ENCODE measurements around the gene SLC6A2. TPM values are rescaled to one million over a fixed set of nuclear protein-coding genes. Genes with fewer than 3 reads are reported as not detected.
A peak's percentile ranks its signal among the peaks of the same experiment; 100 is the strongest.

SLC6A2 gene
- total RNA-seq, 1 experiment from 2014 or later = not detected

GRCh38 chr16:55710466-55710865, 54.7 kb downstream of the SLC6A2 start:
- H2AFZ ChIP-seq (ENCODE audit: low read length) = no peak overlapping the region
- H3K79me2 ChIP-seq (ENCODE audit: low read length) = no peaks in the 10 kb centered on the region
- ATAC-seq = no peak
- H3K4me1 ChIP-seq (ENCODE audit: insufficient read depth, low read length) = no peaks in the 10 kb centered on the region
- no peaks in the 10 kb centered on the region for H3K9me3 ChIP-seq (ENCODE audit: low read length)
- no peak for TF ChIP-seq CTCF (conservative IDR thresholded peaks at IDR 0.05; ENCODE audit: low read depth, low read length)
- no peak for TF ChIP-seq EZH2 (IDR thresholded peaks at IDR 0.05; ENCODE audit: low read length, unreplicated experiment)
- no peak for TF ChIP-seq EZH2phosphoT487 (IDR thresholded peaks at IDR 0.05; ENCODE audit: borderline replicate concordance, low read length)
- peaks cover 11% of the 10 kb centered on the region; the same call in 1 of the 2 replicates for H3K27me3 ChIP-seq (ENCODE audit: low read length)
- no peak overlapping the region for H3K9ac ChIP-seq (ENCODE audit: low read length)
- intact Hi-C loops (cut with micrococcal nuclease) = no loop called here
- no peak overlapping the region for H3K4me3 ChIP-seq (ENCODE audit: low read length)
- POLR2A ChIA-PET (ENCODE audit: unreplicated experiment) = no interaction called here
- H3K4me2 ChIP-seq (ENCODE audit: low read length) = no peak overlapping the region
- no peaks in the 10 kb centered on the region for H3K36me3 ChIP-seq (ENCODE audit: low read depth, low read length)
- no peaks in the 10 kb centered on the region for H3F3A ChIP-seq (ENCODE audit: low read length, unreplicated experiment)
- no TSS peak for BruUV-seq (replicated peaks)
- no peaks in the 10 kb centered on the region for H4K20me1 ChIP-seq (ENCODE audit: low read length)
- H3K9me2 ChIP-seq (replicated peaks; ENCODE audit: low read length) = no peaks in the 10 kb centered on the region
- DNase-seq = no peak
- CTCF ChIA-PET = no interaction called here
- H3K27ac ChIP-seq (ENCODE audit: low read length) = no peak overlapping the region

DNA sequence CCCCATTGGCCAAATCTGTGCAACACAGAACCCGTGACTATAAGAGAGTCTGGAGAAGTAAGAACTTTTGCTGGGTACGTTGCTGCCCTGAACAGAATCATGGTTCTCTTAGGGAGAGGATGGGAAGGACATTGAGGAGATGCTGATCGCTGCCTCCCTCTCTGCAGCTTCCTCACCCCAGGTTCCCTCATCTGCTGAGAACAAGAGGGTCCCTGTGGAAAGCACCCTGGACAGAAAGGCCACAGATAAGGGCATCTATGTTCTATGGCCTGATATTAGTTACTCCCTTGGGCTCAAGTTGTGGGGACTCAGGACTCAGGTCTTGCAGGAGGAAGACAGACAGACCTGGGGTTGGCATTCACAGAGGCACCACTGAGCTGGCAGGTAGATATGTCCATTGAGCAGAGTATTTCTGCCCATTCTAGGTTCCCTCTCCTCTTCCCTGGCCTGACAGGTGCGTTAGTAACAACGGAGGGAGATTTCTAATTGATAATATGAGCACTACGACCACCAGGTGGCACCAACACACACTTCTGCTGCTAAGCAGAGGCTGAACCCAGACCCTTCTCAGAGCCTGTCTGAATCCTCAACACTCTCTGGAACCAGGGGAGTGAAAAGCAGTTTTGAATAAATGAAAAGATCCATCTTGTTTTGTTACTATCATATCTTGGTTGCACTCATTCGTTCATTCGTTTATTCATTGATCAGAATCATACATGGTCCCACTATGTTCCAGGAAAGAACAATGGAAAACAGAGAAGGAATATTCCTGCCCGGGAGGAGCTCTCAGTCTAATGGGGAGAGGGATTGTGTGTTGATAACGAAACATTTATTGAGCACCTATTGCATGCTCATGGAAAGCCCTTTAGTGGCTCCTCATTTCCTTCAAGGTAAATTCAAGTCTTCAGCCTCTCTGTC, 56.4 kb downstream of the SLC6A2 start:
- H3K4me3 ChIP-seq (ENCODE audit: low read length) = no peak overlapping the region
- H3K9ac ChIP-seq (ENCODE audit: low read length) = no peak overlapping the region
- CTCF ChIA-PET = no interaction called here
- H4K20me1 ChIP-seq (ENCODE audit: low read length) = no peaks in the 10 kb centered on the region
- ATAC-seq (peak; percentile 40; the same call in 1 of the 2 replicates), DNase-seq (peak; percentile 64)
- POLR2A ChIA-PET (ENCODE audit: unreplicated experiment) = no interaction called here
- TF ChIP-seq EZH2phosphoT487 (IDR thresholded peaks at IDR 0.05; ENCODE audit: borderline replicate concordance, low read length) (no peak), EZH2 (IDR thresholded peaks at IDR 0.05; ENCODE audit: low read length, unreplicated experiment) (no peak), CTCF (conservative IDR thresholded peaks at IDR 0.05; ENCODE audit: low read depth, low read length) (peak; percentile 67)
- H3K9me3 ChIP-seq (ENCODE audit: low read length) = no peaks in the 10 kb centered on the region
- H3K4me2 ChIP-seq (ENCODE audit: low read length) = no peak overlapping the region
- no peaks in the 10 kb centered on the region for H3K36me3 ChIP-seq (ENCODE audit: low read depth, low read length)
- H3K9me2 ChIP-seq (replicated peaks; ENCODE audit: low read length) = no peaks in the 10 kb centered on the region
- BruUV-seq (replicated peaks) = no TSS peak
- H3F3A ChIP-seq (ENCODE audit: low read length, unreplicated experiment) = no peaks in the 10 kb centered on the region
- intact Hi-C loops (cut with micrococcal nuclease) = loop anchor here (1.0 kb wide), 1 partner anchor 131 kb away; no protein-coding TSS in a partner anchor
- H3K79me2 ChIP-seq (ENCODE audit: low read length) = no peaks in the 10 kb centered on the region
- peaks cover 11% of the 10 kb centered on the region; the same call in 1 of the 2 replicates for H3K27me3 ChIP-seq (ENCODE audit: low read length)
- H3K4me1 ChIP-seq (ENCODE audit: insufficient read depth, low read length) = no peaks in the 10 kb centered on the region
- no peak overlapping the region for H3K27ac ChIP-seq (ENCODE audit: low read length)
- no peak overlapping the region for H2AFZ ChIP-seq (ENCODE audit: low read length)

GRCh38 chr16:55713103-55713502, 57.3 kb downstream of the SLC6A2 start:
- no peaks in the 10 kb centered on the region for H3K9me3 ChIP-seq (ENCODE audit: low read length)
- no peaks in the 10 kb centered on the region for H3K4me1 ChIP-seq (ENCODE audit: insufficient read depth, low read length)
- no peaks in the 10 kb centered on the region for H3F3A ChIP-seq (ENCODE audit: low read length, unreplicated experiment)
- no peak overlapping the region for H3K9ac ChIP-seq (ENCODE audit: low read length)
- no peak overlapping the region for H3K4me2 ChIP-seq (ENCODE audit: low read length)
- H3K36me3 ChIP-seq (ENCODE audit: low read depth, low read length) = no peaks in the 10 kb centered on the region
- H2AFZ ChIP-seq (ENCODE audit: low read length) = no peak overlapping the region
- POLR2A ChIA-PET (ENCODE audit: unreplicated experiment) = no interaction called here
- DNase-seq = no peak
- H3K79me2 ChIP-seq (ENCODE audit: low read length) = no peaks in the 10 kb centered on the region
- peaks cover 9% of the 10 kb centered on the region; the same call in 1 of the 2 replicates for H3K27me3 ChIP-seq (ENCODE audit: low read length)
- ATAC-seq = no peak
- BruUV-seq (replicated peaks) = no TSS peak
- H3K27ac ChIP-seq (ENCODE audit: low read length) = no peak overlapping the region
- H3K9me2 ChIP-seq (replicated peaks; ENCODE audit: low read length) = no peaks in the 10 kb centered on the region
- intact Hi-C loops (cut with micrococcal nuclease) = no loop called here
- CTCF ChIA-PET = no interaction called here
- TF ChIP-seq CTCF (conservative IDR thresholded peaks at IDR 0.05; ENCODE audit: low read depth, low read length) (no peak), EZH2phosphoT487 (IDR thresholded peaks at IDR 0.05; ENCODE audit: borderline replicate concordance, low read length) (no peak), EZH2 (IDR thresholded peaks at IDR 0.05; ENCODE audit: low read length, unreplicated experiment) (no peak)
- no peaks in the 10 kb centered on the region for H4K20me1 ChIP-seq (ENCODE audit: low read length)
- no peak overlapping the region for H3K4me3 ChIP-seq (ENCODE audit: low read length)

Measured in PC-3 (cell line).